HPDE6-E6E7 (cell line): Measurements from ENCODE around the gene SOCS2.
A peak's percentile ranks its signal among the peaks of the same experiment; 100 is the strongest.

ENCODE experiments used
- DNase-seq: peaks from one replicate; pipeline ENCODE4 v3.0.0; 2011; ENCODE audit warnings: missing footprints; ENCODE audit errors: extremely low spot score

Gene SOCS2

GRCh38 chr12:93567174-93567573 is 5.3 kb upstream of the SOCS2 start:
- DNase-seq, result no peak

- DNase-seq, result no peak
These were observed 4.4 kb upstream of the SOCS2 start for GRCh38 chr12:93568091-93568490.

- no peak for DNase-seq
These were observed 3.2 kb upstream of the SOCS2 start for GRCh38 chr12:93569301-93569655.

GRCh38 chr12:93569656-93570551 is 2.6 kb upstream of the SOCS2 start:
- DNase-seq, result peak; percentile 84

GRCh38 chr12:93570552-93571364 is 1.7 kb upstream of the SOCS2 start:
- DNase-seq, result peak; percentile 87

GRCh38 chr12:93571365-93571924 is 1.0 kb upstream of the SOCS2 start:
- no peak for DNase-seq

GRCh38 chr12:93572712-93573551 is 457 bp downstream of the SOCS2 start:
- no peak for DNase-seq

GRCh38 chr12:93573552-93574223 is 1.2 kb downstream of the SOCS2 start:
- DNase-seq, result no peak

- no peak for DNase-seq
These were observed 4.7 kb downstream of the SOCS2 start for GRCh38 chr12:93577222-93577621.

GRCh38 chr12:93578221-93578620 is 5.7 kb downstream of the SOCS2 start:
- DNase-seq, result no peak

GRCh38 chr12:93580682-93581081 is 8.2 kb downstream of the SOCS2 start:
- DNase-seq, result no peak

GRCh38 chr12:93581370-93581769 is 8.9 kb downstream of the SOCS2 start:
- no peak for DNase-seq

- DNase-seq, result peak; percentile 47
These were observed 9.9 kb downstream of the SOCS2 start for GRCh38 chr12:93582351-93582750.

GRCh38 chr12:93583627-93584392 is 11.3 kb downstream of the SOCS2 start:
- DNase-seq, result no peak

- no peak for DNase-seq
These were observed 12.8 kb downstream of the SOCS2 start for GRCh38 chr12:93585247-93585646.

GRCh38 chr12:93587611-93588010 is 15.1 kb downstream of the SOCS2 start:
- DNase-seq, result no peak

GRCh38 chr12:93589081-93589480 is 16.6 kb downstream of the SOCS2 start:
- no peak for DNase-seq

- peak; percentile 28 for DNase-seq
These were observed 18.8 kb downstream of the SOCS2 start for GRCh38 chr12:93591137-93591868.

- no peak for DNase-seq
These were observed 20.3 kb downstream of the SOCS2 start for GRCh38 chr12:93592641-93593406.
